Keratinocyte (primary cell): ENCODE measurements around the gene GABRR1. TPM values are rescaled to one million over a fixed set of nuclear protein-coding genes. Genes with fewer than 3 reads are reported as not detected.

Experiments
- DNase-seq: peaks from one replicate; pipeline ENCODE4 v3.0.0-alpha.2; 2011; ENCODE audit warnings: low read depth, missing footprints, low spot score
- FAIRE-seq: peaks from 2 replicates; lab custom pipeline; 2011; peaks lifted over from hg19 to GRCh38; lab: Jason Lieb, UNC
- H2AFZ ChIP-seq: 2 replicates; pipeline ENCODE4 v1.6.0; 2012; ENCODE audit warnings: low read length, control low read depth, inconsistent platforms; ENCODE audit not compliant: control insufficient read depth
- H3K27ac ChIP-seq: 2 replicates; pipeline ENCODE4 v1.5.1; 2011; ENCODE audit warnings: low read length; ENCODE audit not compliant: control insufficient read depth, insufficient read depth
- H3K27me3 ChIP-seq: 3 replicates; pipeline ENCODE4 v1.6.0; 2011; ENCODE audit warnings: low read length; ENCODE audit not compliant: control insufficient read depth, insufficient read depth; ENCODE audit errors: extremely low read depth
- H3K36me3 ChIP-seq, 2 experiments: 2 replicates in 1 of 2; 3 replicates in 1 of 2; pipeline ENCODE4 v1.5.1; 2011; ENCODE audit warnings: low read length in 2 of 2, mild to moderate bottlenecking in 1 of 2; ENCODE audit not compliant: control insufficient read depth in 2 of 2, insufficient read depth in 2 of 2; ENCODE audit errors: extremely low read depth in 1 of 2
- H3K4me1 ChIP-seq: 3 replicates; pipeline ENCODE4 v1.5.1; 2011; ENCODE audit warnings: low read length; ENCODE audit not compliant: control insufficient read depth, insufficient read depth; ENCODE audit errors: extremely low read depth
- H3K4me2 ChIP-seq: 3 replicates; pipeline ENCODE4 v1.6.0; 2011; ENCODE audit warnings: low read depth, low read length; ENCODE audit not compliant: control insufficient read depth, insufficient read depth; ENCODE audit errors: extremely low read depth
- H3K4me3 ChIP-seq, 3 experiments: fragments of 200-600 bp in 1 of 3; sonication (generic) in 1 of 3; 2 replicates in 2 of 3; 3 replicates in 1 of 3; pipeline ENCODE4 v1.5.1; 2011 to 2016; ENCODE audit warnings: low read length in 3 of 3, mild to moderate bottlenecking in 3 of 3, control low read depth in 2 of 3, inconsistent platforms in 1 of 3, low read depth in 1 of 3, mixed read lengths in 1 of 3, mixed run types in 1 of 3, moderate library complexity in 1 of 3; ENCODE audit not compliant: control insufficient read depth in 2 of 3, insufficient read depth in 2 of 3; ENCODE audit errors: extremely low read depth in 1 of 3
- H3K79me2 ChIP-seq: 2 replicates; pipeline ENCODE4 v1.6.0; 2012; ENCODE audit warnings: low read length; ENCODE audit not compliant: control insufficient read depth, insufficient read depth
- H3K9ac ChIP-seq: 3 replicates; pipeline ENCODE4 v1.6.0; 2011; ENCODE audit warnings: low read length; ENCODE audit not compliant: control insufficient read depth, insufficient read depth; ENCODE audit errors: extremely low read depth
- H3K9me1 ChIP-seq: 3 replicates; pipeline ENCODE4 v1.6.0; 2011; ENCODE audit warnings: low read length; ENCODE audit not compliant: control insufficient read depth, insufficient read depth; ENCODE audit errors: extremely low read depth
- H3K9me3 ChIP-seq: 2 replicates; pipeline ENCODE4 v1.5.1; 2012; ENCODE audit warnings: low read depth, low read length; ENCODE audit not compliant: control insufficient read depth
- H4K20me1 ChIP-seq: 3 replicates; pipeline ENCODE4 v1.6.0; 2011; ENCODE audit warnings: low read length; ENCODE audit not compliant: control insufficient read depth, insufficient read depth; ENCODE audit errors: extremely low read depth
- CTCF ChIP-seq, 3 experiments: IDR thresholded peaks in 1 of 3; conservative IDR thresholded peaks in 1 of 3; optimal IDR thresholded peaks in 1 of 3; 2 replicates in 2 of 3; 3 replicates in 1 of 3; pipeline versions ENCODE3 to v1.5.1; 2011; ENCODE audit warnings: low read length in 3 of 3, mild to moderate bottlenecking in 3 of 3, moderate library complexity in 2 of 3, control low read depth in 1 of 3, inconsistent platforms in 1 of 3; ENCODE audit not compliant: insufficient read depth in 2 of 3; ENCODE audit errors: extremely low read depth in 1 of 3
- EZH2 ChIP-seq: IDR thresholded peaks from one replicate; pipeline ENCODE4 v1.6.1; 2012; ENCODE audit warnings: inconsistent platforms, mild to moderate bottlenecking, low read length, moderate library complexity
- dilution Hi-C: fragments of 300-500 bp; cut with MboI; formaldehyde crosslinking; loops from one replicate; pipeline ENCODE4 v1.7.0; 2020; ENCODE audit warnings: low sequenced_read_pairs; ENCODE audit not compliant: extremely low pct_ligation_motif_present
- polyA plus RNA-seq, 5 experiments: library from polyadenylated mRNA; depleted of rRNA in 3 of 5; stranded (reverse) in 3 of 5; stranded (forward) in 1 of 5; unstranded in 1 of 5; fragments of >200 nt; gene quantifications; 1 replicate in 1 of 5; 2 replicates in 3 of 5; 3 replicates in 1 of 5; pipeline versions ENCODE4 v1.2.1 to v1.2.3, GENCODE V29; 2011 to 2012; ENCODE audit warnings: missing spikeins in 2 of 5, low read depth in 1 of 5, low replicate concordance in 1 of 5

Gene GABRR1
- polyA plus RNA-seq, 1 donor (not counting 4 experiments of a cell fraction or from before 2014, with no cell fraction given) = 0.04 TPM

GRCh38 chr6:89215391-89215790, 1.8 kb downstream of the GABRR1 start:
- no peak for FAIRE-seq
- H3K27ac ChIP-seq = no peak overlapping the region
- H3K4me3 ChIP-seq = no peak overlapping the region
- dilution Hi-C loops = no loop called here
- no peak overlapping the region for H3K4me2 ChIP-seq
- no peak overlapping the region for H3K9ac ChIP-seq
- H3K4me1 ChIP-seq = no peaks in the 10 kb centered on the region
- H2AFZ ChIP-seq = no peak overlapping the region
- no peaks in the 10 kb centered on the region for H3K9me1 ChIP-seq
- no peaks in the 10 kb centered on the region for H3K9me3 ChIP-seq
- H3K36me3 ChIP-seq = no peaks in the 10 kb centered on the region
- DNase-seq = no peak
- no peak for TF ChIP-seq CTCF (optimal IDR thresholded peaks at IDR 0.05 in 1 of 3, IDR thresholded peaks at IDR 0.05 in 1 of 3, conservative IDR thresholded peaks at IDR 0.05 in 1 of 3; ENCODE audit: extremely low read depth in 1 of 3, insufficient read depth in 2 of 3, low read length in 3 of 3)
- no peak for TF ChIP-seq EZH2
- H3K27me3 ChIP-seq = peaks cover 5% of the 10 kb centered on the region
- no peaks in the 10 kb centered on the region for H3K79me2 ChIP-seq
- no peaks in the 10 kb centered on the region for H4K20me1 ChIP-seq

GRCh38 chr6:89214197-89214596, 3.0 kb downstream of the GABRR1 start:
- dilution Hi-C loops = no loop called here
- no peak for DNase-seq

More at GRCh38 chr6:89214197-89214596, 3.0 kb downstream of the GABRR1 start:
- TF ChIP-seq CTCF (optimal IDR thresholded peaks at IDR 0.05 in 1 of 3, IDR thresholded peaks at IDR 0.05 in 1 of 3, conservative IDR thresholded peaks at IDR 0.05 in 1 of 3; ENCODE audit: extremely low read depth in 1 of 3, insufficient read depth in 2 of 3, low read length in 3 of 3) (no peak), EZH2 (no peak)
- Histone ChIP-seq H3K4me2 (no peak overlapping the region), H2AFZ (no peak overlapping the region), H3K36me3 (no peaks in the 10 kb centered on the region), H3K79me2 (no peaks in the 10 kb centered on the region), H3K27me3 (peaks cover 5% of the 10 kb centered on the region), H3K9ac (no peak overlapping the region), H3K27ac (no peak overlapping the region), H3K9me3 (no peaks in the 10 kb centered on the region), H3K4me1 (no peaks in the 10 kb centered on the region), H3K9me1 (no peaks in the 10 kb centered on the region), H3K4me3 (no peak overlapping the region), H4K20me1 (no peaks in the 10 kb centered on the region)
- no peak for FAIRE-seq
